Neural crest cell (in vitro differentiated cells): ENCODE measurements around the gene AGPAT1. TPM values are rescaled to one million over a fixed set of nuclear protein-coding genes. Genes with fewer than 3 reads are reported as not detected.

Experiments used
- DNase-seq: peaks from one replicate; pipeline ENCODE4 v3.0.0; 2021; ENCODE audit warnings: low read depth, mixed read lengths, low spot score
- H3K27ac Mint-ChIP-seq: one replicate; pipeline ENCODE4 v1.8.0; 2021; ENCODE audit warnings: mild to moderate bottlenecking, mixed read lengths; ENCODE audit not compliant: unreplicated experiment
- H3K27me3 Mint-ChIP-seq: 2 replicates; pipeline ENCODE4 v1.8.0; 2021; ENCODE audit warnings: low read depth, mild to moderate bottlenecking, mixed read lengths
- H3K36me3 Mint-ChIP-seq: 2 replicates; pipeline ENCODE4 v1.8.0; 2021; ENCODE audit warnings: low read depth, mild to moderate bottlenecking, mixed read lengths
- H3K4me1 Mint-ChIP-seq: 2 replicates; pipeline ENCODE4 v1.8.0; 2021; ENCODE audit warnings: mixed read lengths
- H3K4me3 Mint-ChIP-seq: one replicate; pipeline ENCODE4 v1.8.0; 2021; ENCODE audit warnings: mild to moderate bottlenecking, mixed read lengths
- H3K9me3 Mint-ChIP-seq: 2 replicates; pipeline ENCODE4 v1.8.0; 2021; ENCODE audit warnings: mixed read lengths
- CTCF ChIP-seq: fragments of 200-600 bp; sonication (generic); conservative IDR thresholded peaks from 2 replicates; pipeline ENCODE4 v1.5.0; 2021; ENCODE audit warnings: antibody characterized with exemption, mild to moderate bottlenecking
- microRNA-seq: library from miRNA; unstranded; fragments of <30 nt; microRNA quantifications from one replicate; pipeline ENCODE4, GENCODE V29; 2020
- total RNA-seq: library from RNA; stranded (reverse); gene quantifications from 2 replicates; pipeline ENCODE4 v1.2.1, GENCODE V29; 2021

The AGPAT1 gene
- total RNA-seq, 1 donor from 2014 or later = 88.9 TPM

GRCh38 chr6:32120573-32121059, 55.3 kb downstream of the AGPAT1 start:
- Mint-ChIP-seq H3K36me3 (peaks cover 14% of the 10 kb centered on the region), H3K9me3 (no peaks in the 10 kb centered on the region), H3K4me1 (peaks cover 11% of the 10 kb centered on the region), H3K27me3 (no peaks in the 10 kb centered on the region), H3K27ac (no peak overlapping the region), H3K4me3 (no peak overlapping the region)
- no peak for DNase-seq
- no peak for TF ChIP-seq CTCF

- Mint-ChIP-seq H3K27ac (peak overlapping the region; percentile 10), H3K36me3 (peaks cover 13% of the 10 kb centered on the region), H3K4me3 (peak overlapping the region; percentile 62), H3K9me3 (no peaks in the 10 kb centered on the region), H3K4me1 (peaks cover 11% of the 10 kb centered on the region), H3K27me3 (no peaks in the 10 kb centered on the region)
- TF ChIP-seq CTCF = peak; percentile 91
- peak; percentile 78 for DNase-seq
These were observed 56.9 kb downstream of the AGPAT1 start for GRCh38 chr6:32118782-32119628.

Small RNA genes lying within 50 kb of the gene (microRNA-seq; reads per million reads assigned to microRNA genes)
- gene MIR6721 (22.5 reads per million, percentile 36 among the genes with 10 or more reads in this experiment), gene MIR6833 (not detected)

Other genes with a start within 250 kb of the AGPAT1 start
- gene C2, start 248.4 kb downstream of the AGPAT1 start, total RNA-seq = 0.35 and 1.2 TPM in 2 replicates
- gene CFB, start 230.0 kb downstream of the AGPAT1 start, total RNA-seq = not detected in 2 replicates
- 86.1 and 88.4 TPM in 2 replicates for gene NELFE, start 217.1 kb downstream of the AGPAT1 start, total RNA-seq
- gene SKIC2, start 216.9 kb downstream of the AGPAT1 start, total RNA-seq = 77.9 and 88.7 TPM in 2 replicates
- gene DXO, start 203.9 kb downstream of the AGPAT1 start, total RNA-seq = 23.8 and 26.6 TPM in 2 replicates
- gene C4A, start 194.0 kb downstream of the AGPAT1 start, total RNA-seq = 5.6 and 10.1 TPM in 2 replicates
- 5.3 and 6.7 TPM in 2 replicates for gene C4B, start 161.3 kb downstream of the AGPAT1 start, total RNA-seq
- 0.23 TPM in 2 replicates for gene CYP21A2, start 137.7 kb downstream of the AGPAT1 start, total RNA-seq
- 4.6 and 6.6 TPM in 2 replicates for gene TNXB, start 66.7 kb downstream of the AGPAT1 start, total RNA-seq
- gene ATF6B, start 47.8 kb downstream of the AGPAT1 start, total RNA-seq = 83.6 and 87.1 TPM in 2 replicates
- 12.4 and 13.0 TPM in 2 replicates for gene FKBPL, start 45.8 kb downstream of the AGPAT1 start, total RNA-seq
- 3.1 and 4.1 TPM in 2 replicates for gene PRRT1, start 24.1 kb downstream of the AGPAT1 start, total RNA-seq
- gene PPT2, start 21.9 kb downstream of the AGPAT1 start, total RNA-seq = 60.9 and 62.3 TPM in 2 replicates
- gene EGFL8, start 11.5 kb downstream of the AGPAT1 start, total RNA-seq = 39.3 and 44.0 TPM in 2 replicates
- gene RNF5, start 2.3 kb upstream of the AGPAT1 start, total RNA-seq = 60.2 and 60.7 TPM in 2 replicates
- 25.7 and 26.0 TPM in 2 replicates for gene AGER, start 8.2 kb upstream of the AGPAT1 start, total RNA-seq
- gene PBX2, start 14.1 kb upstream of the AGPAT1 start, total RNA-seq = 205 and 206 TPM in 2 replicates
- 7.3 and 8.0 TPM in 2 replicates for gene GPSM3, start 16.6 kb upstream of the AGPAT1 start, total RNA-seq
- 5.6 and 6.3 TPM in 2 replicates for gene NOTCH4, start 48.0 kb upstream of the AGPAT1 start, total RNA-seq
- not detected in 2 replicates for gene TSBP1, start 195.8 kb upstream of the AGPAT1 start, total RNA-seq
- not detected in 2 replicates for gene BTNL2, start 231.1 kb upstream of the AGPAT1 start, total RNA-seq